ENCODE data around the gene OTOF. TPM values are rescaled to one million over a fixed set of nuclear protein-coding genes. Genes with fewer than 3 reads are reported as not detected.

The OTOF gene
- polyA plus RNA-seq, 3 donors = 0.51 TPM; not detected in 2

DNA sequence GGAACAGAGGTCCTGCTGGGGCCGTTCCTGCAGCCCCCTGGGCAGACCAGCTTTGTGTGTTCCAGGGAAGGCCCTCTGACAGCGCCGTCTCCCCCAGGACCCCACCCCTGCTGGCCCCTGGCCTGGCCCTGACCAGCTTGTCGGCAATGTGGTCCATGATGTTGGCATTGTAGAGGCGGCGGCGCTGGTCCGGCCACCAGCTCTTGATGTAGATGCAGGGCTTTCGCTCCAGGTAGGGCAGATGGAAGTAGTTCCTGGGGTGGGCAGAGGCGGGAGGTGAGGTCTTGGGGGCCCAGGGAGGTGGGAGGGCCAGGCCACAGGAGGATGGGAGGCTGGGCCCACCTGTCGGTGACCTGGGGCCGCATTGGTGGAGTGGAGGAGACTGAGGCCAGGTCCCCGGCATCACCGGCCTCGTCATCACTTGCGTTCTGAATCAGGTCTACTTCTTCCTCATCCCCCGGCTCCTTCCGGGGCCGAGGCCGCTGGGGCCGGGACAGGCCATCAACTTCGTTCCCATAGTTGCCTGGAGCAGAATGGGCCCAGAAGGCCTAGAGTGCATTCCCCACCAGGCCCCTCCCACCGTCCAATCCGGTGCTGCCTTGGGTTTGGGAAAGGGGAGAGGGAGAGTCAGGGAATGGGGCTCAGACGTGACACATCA is 1.3 kb upstream of the OTOF start:
- Histone ChIP-seq H3K4me2 (replicated peaks; ENCODE audit: extremely low read depth, low read length, poor library complexity, severe bottlenecking) (no peak overlapping the region), H3K9me3 (replicated peaks in 1 of 2; ENCODE audit: control insufficient read depth in 1 of 2, insufficient read depth in 1 of 2, low read length in 2 of 2) (no peaks in the 10 kb centered on the region), H3K79me2 (ENCODE audit: insufficient read depth, low read length) (no peaks in the 10 kb centered on the region), H3K9ac (ENCODE audit: insufficient read depth, low read length, poor library complexity, severe bottlenecking) (no peak overlapping the region), H3K4me1 (ENCODE audit: control insufficient read depth in 1 of 2, insufficient read depth in 2 of 2, low read length in 2 of 2) (peaks cover 5 to 8% of the 10 kb centered on the region in 2 donors), H3K4me3 (replicated peaks in 1 of 3; ENCODE audit: low read depth in 2 of 3, low read length in 3 of 3) (no peak overlapping the region), H4K20me1 (ENCODE audit: insufficient read depth, low read length) (no peaks in the 10 kb centered on the region), H2AFZ (ENCODE audit: insufficient read depth, low read depth, low read length, poor library complexity, severe bottlenecking) (no peak overlapping the region), H3K36me3 (replicated peaks in 1 of 2; ENCODE audit: control insufficient read depth in 1 of 2, insufficient read depth in 2 of 2, low read length in 2 of 2) (no peaks in the 10 kb centered on the region), H3K27ac (ENCODE audit: low read depth in 1 of 2, low read length in 2 of 2) (no peak overlapping the region), H3K27me3 (ENCODE audit: control insufficient read depth in 2 of 2, insufficient read depth in 2 of 2, low read length in 2 of 2) (no peaks in the 10 kb centered on the region)
- no peaks in the 10 kb centered on the region for H3K36me3 Mint-ChIP-seq
- no peak for DNase-seq
- H3K4me1 Mint-ChIP-seq = peaks cover 6% of the 10 kb centered on the region
- WGBS (ENCODE audit: insufficient coverage) = 95% methylated on average over 15 of the region's 25 CpGs
- peaks cover 0 to 3% (median 0%) of the 10 kb centered on the region in 7 donors for H3K9me3 Mint-ChIP-seq
- H3K27ac Mint-ChIP-seq = no peak overlapping the region
- TF ChIP-seq CTCF (IDR thresholded peaks at IDR 0.05) = no peak
- intact Hi-C loops (cut with micrococcal nuclease) = no loop called here
- H3K27me3 Mint-ChIP-seq (ENCODE audit: low read depth in 3 of 3) = peaks cover 8 to 11% (median 8%) of the 10 kb centered on the region in 3 donors
- H3K4me3 Mint-ChIP-seq = no peak overlapping the region

DNA sequence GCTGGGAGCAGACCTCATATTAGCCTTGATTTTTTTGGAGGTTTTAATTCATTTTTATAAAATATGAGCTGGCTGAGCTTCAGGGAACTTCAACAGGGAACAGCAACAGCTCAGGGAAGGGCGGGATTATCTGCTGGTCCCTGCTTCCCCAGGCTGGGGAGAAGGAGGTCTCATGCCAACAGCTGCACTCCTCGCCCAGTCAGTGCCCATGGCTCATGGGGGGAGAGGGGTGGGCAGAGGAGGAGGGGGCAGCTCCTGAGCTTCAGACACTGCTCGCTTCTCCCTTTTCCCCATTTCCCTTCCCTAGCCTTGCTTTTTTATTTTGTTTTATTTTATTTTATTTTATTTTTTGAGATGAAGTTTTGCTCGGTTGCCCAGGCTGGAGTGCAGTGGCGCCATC is 442 bp upstream of the OTOF start:
- DNase-seq = no peak
- intact Hi-C loops (cut with micrococcal nuclease) = no loop called here
- H4K20me1 ChIP-seq (ENCODE audit: insufficient read depth, low read length) = no peaks in the 10 kb centered on the region
- H3K36me3 Mint-ChIP-seq = no peaks in the 10 kb centered on the region
- H3K4me1 ChIP-seq (ENCODE audit: control insufficient read depth in 1 of 2, insufficient read depth in 2 of 2, low read length in 2 of 2) = peaks cover 5 to 8% of the 10 kb centered on the region in 2 donors
- no peaks in the 10 kb centered on the region for H3K36me3 ChIP-seq (replicated peaks in 1 of 2; ENCODE audit: control insufficient read depth in 1 of 2, insufficient read depth in 2 of 2, low read length in 2 of 2)
- H3K9me3 Mint-ChIP-seq = peaks cover 0 to 3% (median 0%) of the 10 kb centered on the region in 7 donors
- no peak overlapping the region for H2AFZ ChIP-seq (ENCODE audit: insufficient read depth, low read depth, low read length, poor library complexity, severe bottlenecking)
- no peak overlapping the region for H3K27ac Mint-ChIP-seq
- H3K9me3 ChIP-seq (replicated peaks in 1 of 2; ENCODE audit: control insufficient read depth in 1 of 2, insufficient read depth in 1 of 2, low read length in 2 of 2) = no peaks in the 10 kb centered on the region
- no peaks in the 10 kb centered on the region for H3K27me3 ChIP-seq (ENCODE audit: control insufficient read depth in 2 of 2, insufficient read depth in 2 of 2, low read length in 2 of 2)
- H3K4me1 Mint-ChIP-seq = peaks cover 6% of the 10 kb centered on the region
- 100% methylated on average over 3 of the region's 5 CpGs for WGBS (ENCODE audit: insufficient coverage)
- H3K4me3 ChIP-seq (replicated peaks in 1 of 3; ENCODE audit: low read depth in 2 of 3, low read length in 3 of 3) = no peak overlapping the region
- no peak overlapping the region for H3K27ac ChIP-seq (ENCODE audit: low read depth in 1 of 2, low read length in 2 of 2)
- peaks cover 5 to 8% (median 8%) of the 10 kb centered on the region in 3 donors for H3K27me3 Mint-ChIP-seq (ENCODE audit: low read depth in 3 of 3)
- H3K79me2 ChIP-seq (ENCODE audit: insufficient read depth, low read length) = no peaks in the 10 kb centered on the region
- H3K9ac ChIP-seq (ENCODE audit: insufficient read depth, low read length, poor library complexity, severe bottlenecking) = no peak overlapping the region
- H3K4me2 ChIP-seq (replicated peaks; ENCODE audit: extremely low read depth, low read length, poor library complexity, severe bottlenecking) = no peak overlapping the region
- no peak overlapping the region for H3K4me3 Mint-ChIP-seq
- TF ChIP-seq CTCF (IDR thresholded peaks at IDR 0.05) = no peak

Measured in CD14-positive monocyte (primary cell).